Progenitor cell of endocrine pancreas (in vitro differentiated cells): ENCODE results near the gene ZNF497. TPM values are rescaled to one million over a fixed set of nuclear protein-coding genes. Genes with fewer than 3 reads are reported as not detected.
"Not testable (repeated sequence)": the region's sequence is repeated elsewhere in the genome, so short reads cannot be mapped to it uniquely, and the experiment has no call there.

Experiments
- DNase-seq: peaks from one replicate; pipeline ENCODE4 v3.0.0; 2021; ENCODE audit warnings: low spot score; ENCODE audit not compliant: unreplicated experiment
- H3K27ac Mint-ChIP-seq: 2 replicates; pipeline ENCODE4 v1.8.0; 2021; ENCODE audit warnings: mild to moderate bottlenecking, moderate library complexity, mixed read lengths
- H3K27me3 Mint-ChIP-seq: 2 replicates; pipeline ENCODE4 v1.8.0; 2021; ENCODE audit warnings: mixed read lengths
- H3K36me3 Mint-ChIP-seq: 2 replicates; pipeline ENCODE4 v1.8.0; 2022; ENCODE audit warnings: mixed read lengths; ENCODE audit not compliant: insufficient read depth
- H3K4me1 Mint-ChIP-seq: 2 replicates; pipeline ENCODE4 v1.8.0; 2021; ENCODE audit warnings: low read depth, mixed read lengths
- H3K4me3 Mint-ChIP-seq: 2 replicates; pipeline ENCODE4 v1.8.0; 2021; ENCODE audit warnings: low read depth, mild to moderate bottlenecking, moderate library complexity, mixed read lengths
- H3K9me3 Mint-ChIP-seq: 2 replicates; pipeline ENCODE4 v1.8.0; 2021; ENCODE audit warnings: low read depth, mixed read lengths
- total RNA-seq: library from RNA; stranded (reverse); gene quantifications from 2 replicates; pipeline ENCODE4 v1.2.1, GENCODE V29; 2021
- TF ChIP-seq, protein P1 (sequence below): fragments of 200-600 bp; sonication (generic); IDR thresholded peaks from one replicate; pipeline ENCODE4 v1.5.0; 2021; ENCODE audit warnings: antibody characterized with exemption, mild to moderate bottlenecking; ENCODE audit not compliant: unreplicated experiment

ZNF497 gene
- total RNA-seq, 1 donor from 2014 or later: 13.4 TPM

DNA sequence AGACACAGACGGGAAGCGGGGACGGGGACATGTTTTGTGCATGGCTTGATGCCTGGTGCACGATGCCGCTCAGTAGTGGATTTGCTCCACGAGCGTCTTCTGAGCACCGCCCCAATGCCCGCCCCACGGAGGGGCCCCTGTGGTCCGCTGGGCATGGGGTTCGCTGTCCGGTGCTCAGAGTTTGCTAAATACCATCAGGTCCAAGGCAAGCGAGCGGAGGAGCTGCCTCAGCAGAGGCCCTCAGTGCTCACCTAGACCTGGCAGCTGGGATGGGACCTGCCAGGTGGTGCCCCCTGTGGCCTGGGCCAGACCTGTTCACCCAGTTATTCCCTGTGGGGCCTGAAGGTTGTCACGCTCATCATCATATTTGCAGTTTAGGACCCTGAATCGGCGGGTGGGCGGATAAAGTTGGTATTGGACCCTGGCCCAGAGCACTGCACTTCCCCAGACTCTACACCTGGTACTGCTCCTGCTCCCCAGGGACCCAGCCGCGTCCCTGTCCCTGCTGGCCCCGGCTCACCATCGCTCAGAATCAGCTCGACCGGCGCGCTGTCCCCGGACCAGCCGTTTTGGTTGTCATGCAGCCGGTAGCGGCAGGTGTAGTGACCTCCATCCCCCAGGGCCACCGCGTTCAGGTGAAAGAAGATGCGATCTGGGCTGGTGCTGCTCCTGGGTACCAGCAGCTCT, 11.5 kb downstream of the ZNF497 start:
- H3K9me3 Mint-ChIP-seq: no peaks in the 10 kb centered on the region
- peaks cover 3% of the 10 kb centered on the region for H3K36me3 Mint-ChIP-seq
- no peak overlapping the region for H3K4me3 Mint-ChIP-seq
- H3K27ac Mint-ChIP-seq: no peak overlapping the region
- peaks cover 26% of the 10 kb centered on the region for H3K27me3 Mint-ChIP-seq
- DNase-seq: no peak
- peaks cover 3% of the 10 kb centered on the region for H3K4me1 Mint-ChIP-seq
- TF ChIP-seq, protein P1, sequence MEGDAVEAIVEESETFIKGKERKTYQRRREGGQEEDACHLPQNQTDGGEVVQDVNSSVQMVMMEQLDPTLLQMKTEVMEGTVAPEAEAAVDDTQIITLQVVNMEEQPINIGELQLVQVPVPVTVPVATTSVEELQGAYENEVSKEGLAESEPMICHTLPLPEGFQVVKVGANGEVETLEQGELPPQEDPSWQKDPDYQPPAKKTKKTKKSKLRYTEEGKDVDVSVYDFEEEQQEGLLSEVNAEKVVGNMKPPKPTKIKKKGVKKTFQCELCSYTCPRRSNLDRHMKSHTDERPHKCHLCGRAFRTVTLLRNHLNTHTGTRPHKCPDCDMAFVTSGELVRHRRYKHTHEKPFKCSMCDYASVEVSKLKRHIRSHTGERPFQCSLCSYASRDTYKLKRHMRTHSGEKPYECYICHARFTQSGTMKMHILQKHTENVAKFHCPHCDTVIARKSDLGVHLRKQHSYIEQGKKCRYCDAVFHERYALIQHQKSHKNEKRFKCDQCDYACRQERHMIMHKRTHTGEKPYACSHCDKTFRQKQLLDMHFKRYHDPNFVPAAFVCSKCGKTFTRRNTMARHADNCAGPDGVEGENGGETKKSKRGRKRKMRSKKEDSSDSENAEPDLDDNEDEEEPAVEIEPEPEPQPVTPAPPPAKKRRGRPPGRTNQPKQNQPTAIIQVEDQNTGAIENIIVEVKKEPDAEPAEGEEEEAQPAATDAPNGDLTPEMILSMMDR: no peak

DNA sequence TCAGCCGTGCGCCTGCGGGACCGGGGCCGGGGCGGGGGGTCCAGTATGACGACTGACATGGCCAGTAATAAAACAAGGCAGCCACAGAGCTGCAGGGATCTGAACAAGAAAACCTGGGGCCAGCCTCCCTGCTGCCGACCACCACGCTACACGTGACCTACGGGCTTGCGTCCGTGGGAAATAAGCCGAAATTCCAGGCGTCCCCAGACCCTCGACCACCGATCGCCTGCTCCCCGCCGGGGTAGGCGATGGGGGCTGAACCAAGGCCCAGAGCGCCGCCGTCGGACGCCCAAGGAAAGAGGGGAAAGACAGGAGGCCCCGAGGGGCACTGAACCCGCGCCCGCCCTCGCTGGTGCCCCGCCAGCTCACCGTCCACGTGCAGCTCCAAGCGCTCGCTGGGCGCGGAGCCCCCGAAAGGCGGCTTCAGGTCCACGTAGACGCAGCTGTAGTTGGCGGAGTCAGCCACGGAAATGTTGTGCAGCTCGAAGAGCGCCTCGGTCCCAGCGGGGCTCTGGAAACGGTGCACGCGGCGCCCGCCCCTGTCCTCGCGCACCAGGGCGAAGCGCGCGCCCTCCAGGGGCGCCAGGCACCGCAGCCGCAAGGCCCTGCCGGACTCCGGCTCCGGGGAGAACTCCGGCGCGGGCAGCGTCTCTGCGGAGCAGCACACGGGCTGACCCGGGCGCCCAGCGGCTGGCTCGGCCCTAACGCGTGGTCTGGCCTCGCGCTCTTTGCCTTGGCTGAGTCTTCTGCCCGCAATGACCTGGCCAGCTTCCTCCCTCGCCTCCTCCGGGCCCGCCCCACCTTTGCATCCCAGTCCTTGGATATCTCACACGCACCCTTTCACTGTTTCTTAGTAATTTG, 12.3 kb downstream of the ZNF497 start:
- TF ChIP-seq, protein P1: no peak
- Mint-ChIP-seq H3K9me3 (no peaks in the 10 kb centered on the region), H3K27ac (no peak overlapping the region), H3K4me1 (peaks cover 3% of the 10 kb centered on the region), H3K4me3 (no peak overlapping the region), H3K36me3 (peaks cover 3% of the 10 kb centered on the region), H3K27me3 (peaks cover 33% of the 10 kb centered on the region)
- no peak for DNase-seq

DNA sequence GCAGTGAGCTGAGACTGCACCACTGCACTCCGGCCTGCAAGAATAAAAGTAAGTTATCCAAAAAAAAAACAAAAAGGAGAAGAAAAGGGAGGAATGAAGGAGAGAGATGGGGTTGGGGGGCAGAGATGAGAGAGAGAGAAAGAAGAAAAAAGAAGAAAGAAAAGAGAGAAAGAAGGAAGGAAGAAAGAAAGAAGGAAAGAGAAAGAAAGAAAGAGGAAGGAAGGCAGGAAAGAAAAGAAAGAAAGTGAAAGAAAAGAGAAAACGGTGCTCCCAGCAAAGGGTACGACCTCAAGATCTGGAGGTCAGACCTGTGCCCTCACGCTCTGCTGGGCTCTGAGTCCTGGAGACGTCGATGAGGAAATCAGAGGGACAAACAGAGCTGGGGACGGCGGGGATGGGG, 13.0 kb downstream of the ZNF497 start:
- peaks cover 3% of the 10 kb centered on the region for H3K36me3 Mint-ChIP-seq
- H3K9me3 Mint-ChIP-seq: no peaks in the 10 kb centered on the region
- TF ChIP-seq, protein P1: no peak
- H3K27ac Mint-ChIP-seq: no peak overlapping the region
- DNase-seq: no peak
- no peak overlapping the region for H3K4me3 Mint-ChIP-seq
- peaks cover 3% of the 10 kb centered on the region for H3K4me1 Mint-ChIP-seq
- H3K27me3 Mint-ChIP-seq: peaks cover 37% of the 10 kb centered on the region

DNA sequence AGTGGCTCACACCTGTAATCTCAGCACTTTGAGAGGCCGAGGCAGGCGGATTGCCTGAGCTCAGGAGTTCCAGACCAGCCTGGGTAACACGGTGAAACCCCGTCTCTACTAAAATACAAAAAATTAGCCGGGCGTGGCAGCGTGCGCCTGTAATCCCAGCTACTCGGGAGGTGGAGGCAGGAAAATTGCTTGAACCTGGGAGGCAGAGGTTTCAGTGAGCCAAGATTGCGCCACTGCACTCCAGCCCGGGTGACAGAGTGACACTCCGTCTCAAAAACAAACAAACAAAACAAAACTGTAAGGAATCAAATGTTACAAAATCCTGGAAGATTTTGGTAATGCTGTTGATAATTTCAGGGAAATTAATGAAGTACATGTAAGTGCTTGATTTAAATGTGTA, 14.5 kb downstream of the ZNF497 start:
- not testable (repeated sequence) for H3K27ac Mint-ChIP-seq, H3K4me1 Mint-ChIP-seq, H3K36me3 Mint-ChIP-seq, H3K9me3 Mint-ChIP-seq, DNase-seq
- peak overlapping the region; percentile 77 for H3K4me3 Mint-ChIP-seq
- H3K27me3 Mint-ChIP-seq: peaks cover 37% of the 10 kb centered on the region

DNA sequence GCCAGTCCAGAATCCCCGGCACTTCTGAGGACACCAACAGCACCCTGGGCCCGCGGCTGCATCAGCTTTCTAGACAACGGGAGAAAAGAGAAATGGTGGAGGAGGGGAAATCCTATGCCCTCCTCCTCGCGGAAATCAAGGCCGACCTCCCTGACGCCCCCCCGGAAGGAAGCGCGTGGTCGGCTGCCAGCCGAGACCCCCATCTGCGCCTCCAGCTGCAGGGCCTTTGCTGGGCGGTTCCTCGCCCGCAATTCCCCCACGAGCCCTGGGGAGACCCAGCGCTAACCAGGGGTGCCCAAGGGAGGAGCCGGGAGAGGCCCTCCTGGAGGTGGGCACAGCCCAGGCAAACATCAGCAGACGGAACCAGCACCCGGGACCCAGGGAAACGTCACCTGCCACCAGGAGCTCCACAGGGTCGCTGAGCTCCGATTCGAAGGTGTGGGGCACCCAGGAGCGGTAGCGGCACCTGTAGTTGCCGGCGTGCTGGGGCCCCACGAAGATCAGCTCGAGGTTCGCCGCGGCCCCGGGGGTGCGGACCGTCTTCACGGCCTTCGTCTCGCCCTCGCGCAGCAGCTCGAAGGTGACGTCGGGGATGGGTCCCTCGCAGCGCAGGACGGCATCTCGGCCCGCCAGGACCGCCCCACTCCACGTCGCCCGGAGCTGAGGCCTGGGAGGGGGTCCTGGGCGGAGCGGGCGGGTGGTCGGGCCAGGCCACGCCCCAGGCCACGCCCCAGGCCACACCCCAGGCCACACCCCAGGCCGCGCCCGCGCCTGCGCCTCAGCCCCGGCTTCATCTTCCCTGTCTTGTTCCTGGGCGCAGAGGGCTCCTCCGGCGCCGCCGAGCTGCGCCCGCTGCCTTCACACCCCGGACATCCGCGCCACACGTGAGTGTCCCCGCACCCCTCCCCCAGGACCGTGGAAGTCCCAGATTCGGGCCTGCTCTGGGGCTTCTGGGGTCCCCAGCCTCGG, 15.3 kb downstream of the ZNF497 start:
- DNase-seq: peak; percentile 30
- peaks cover 1% of the 10 kb centered on the region for H3K4me1 Mint-ChIP-seq
- no peaks in the 10 kb centered on the region for H3K9me3 Mint-ChIP-seq
- no peak overlapping the region for H3K27ac Mint-ChIP-seq
- peaks cover 3% of the 10 kb centered on the region for H3K36me3 Mint-ChIP-seq
- peak overlapping the region; percentile 77 for H3K4me3 Mint-ChIP-seq
- TF ChIP-seq, protein P1: no peak
- H3K27me3 Mint-ChIP-seq: peaks cover 37% of the 10 kb centered on the region
